ENCODE data around the gene APCDD1. TPM values are rescaled to one million over a fixed set of nuclear protein-coding genes. Genes with fewer than 3 reads are reported as not detected.

The APCDD1 gene
- total and polyA plus RNA-seq, 2 of the 13 experiments (the other 11 are each of a cell fraction or from before 2014, with no cell fraction given): 2.1 to 8.6 TPM

- TF ChIP-seq MNT (IDR thresholded peaks at IDR 0.05): peak; percentile 50; the same call in 1 of the 2 replicates
- TF ChIP-seq SP5 (CRISPR knock-in tag; IDR thresholded peaks at IDR 0.05; ENCODE audit: borderline replicate concordance, low read depth): no peak
- peak; percentile 87 for TF ChIP-seq RAD21 (CRISPR knock-in tag; IDR thresholded peaks at IDR 0.05)
- no peak for TF ChIP-seq DNMT1 (CRISPR knock-in tag; IDR thresholded peaks at IDR 0.05)
- peak; percentile 92 for TF ChIP-seq BHLHE40 (IDR thresholded peaks at IDR 0.05; ENCODE audit: low read length)
- no peak for TF ChIP-seq ETV6 (CRISPR knock-in tag; conservative IDR thresholded peaks at IDR 0.05)
- TF ChIP-seq SIN3B (IDR thresholded peaks at IDR 0.05; ENCODE audit: low read length): no peak
- TF ChIP-seq SALL1 (CRISPR knock-in tag; IDR thresholded peaks at IDR 0.05): peak; percentile 24; the same call in 1 of the 2 replicates
- peak; percentile 83 for TF ChIP-seq SMC3 (IDR thresholded peaks at IDR 0.05; ENCODE audit: low read length)
- TF ChIP-seq HOXA5 (CRISPR knock-in tag; IDR thresholded peaks at IDR 0.05): no peak
- no peak for TF ChIP-seq ZBTB21 (CRISPR knock-in tag; IDR thresholded peaks at IDR 0.05)
- TF ChIP-seq CTCF (CRISPR knock-in tag; IDR thresholded peaks at IDR 0.05): peak; percentile 91
- TF ChIP-seq ZNF230 (CRISPR knock-in tag; IDR thresholded peaks at IDR 0.05): no peak
- peak; percentile 21 for TF ChIP-seq TEAD3 (CRISPR knock-in tag; optimal IDR thresholded peaks at IDR 0.05; ENCODE audit: borderline replicate concordance)
- TF ChIP-seq FOXA3 (CRISPR knock-in tag; IDR thresholded peaks at IDR 0.05): 0 out of 2 replicates have a peak, but pooled peaks have one; percentile 7
- TF ChIP-seq GATAD2A (CRISPR knock-in tag; IDR thresholded peaks at IDR 0.05): peak; percentile 21; the same call in 1 of the 2 replicates
- TF ChIP-seq ATF7 (IDR thresholded peaks at IDR 0.05): no peak
- TF ChIP-seq ATF7 (CRISPR knock-in tag; IDR thresholded peaks at IDR 0.05): no peak
- peak; percentile 32; the same call in 1 of the 2 replicates for TF ChIP-seq ERF (CRISPR knock-in tag; IDR thresholded peaks at IDR 0.05)
- peak; percentile 45; the same call in 1 of the 2 replicates for TF ChIP-seq KDM2A (CRISPR knock-in tag; IDR thresholded peaks at IDR 0.05; ENCODE audit: borderline replicate concordance, low read depth)
- TF ChIP-seq STAG1 (CRISPR knock-in tag; IDR thresholded peaks at IDR 0.05): peak; percentile 97
- peak; percentile 44 for TF ChIP-seq XRCC5 (optimal IDR thresholded peaks at IDR 0.05; ENCODE audit: low read length)
- peak; percentile 31; the same call in 1 of the 2 replicates for TF ChIP-seq ZNF768 (CRISPR knock-in tag; IDR thresholded peaks at IDR 0.05)
Observed at GRCh38 chr18:10519999-10520935, 65.8 kb downstream of the APCDD1 start (continued).

Data from HepG2 (cell line).